ENCODE results near the gene NUAK2.
"Not testable (repeated sequence)": the region's sequence is repeated elsewhere in the genome, so short reads cannot be mapped to it uniquely, and the experiment has no call there.

Gene NUAK2

GRCh38 chr1:205294175-205294917 is 27.2 kb downstream of the NUAK2 start:
- DNase-seq: peak; percentile 98

DNA sequence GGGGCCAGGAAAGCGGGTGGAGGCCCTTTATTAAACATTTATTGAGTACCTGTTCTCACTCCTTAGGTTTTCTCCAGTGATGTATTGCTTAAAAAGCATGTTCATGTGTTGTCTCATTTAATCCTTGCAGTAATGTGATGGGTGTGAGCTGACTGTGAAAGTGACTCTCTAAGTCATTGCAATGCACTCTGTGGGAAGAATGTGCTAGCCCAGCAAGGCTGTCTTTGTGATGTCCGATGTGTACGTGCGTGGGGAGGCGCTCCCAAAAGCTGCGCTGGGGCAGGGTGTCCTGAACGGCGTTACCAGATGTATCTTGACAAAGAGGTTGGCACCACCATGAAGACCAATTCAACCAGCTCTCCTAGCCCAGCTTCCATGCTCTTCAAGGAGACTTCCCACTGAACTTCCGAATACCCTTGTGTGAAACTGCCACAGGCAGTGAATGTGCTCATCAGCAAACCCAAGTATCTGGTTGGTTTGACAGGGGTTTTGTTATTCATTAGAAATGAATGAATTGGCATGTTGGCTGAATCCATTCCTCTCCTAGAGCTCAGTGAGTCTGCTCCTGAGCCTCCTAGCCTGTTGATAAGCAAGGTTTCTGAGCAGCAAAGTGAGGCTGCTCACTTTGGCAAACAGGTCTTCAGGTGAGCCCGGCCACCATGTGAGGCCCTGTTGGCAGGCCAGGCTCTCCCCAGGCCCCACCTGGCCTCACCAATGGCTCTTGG is 28.0 kb downstream of the NUAK2 start:
- peak; percentile 37 for DNase-seq

DNA sequence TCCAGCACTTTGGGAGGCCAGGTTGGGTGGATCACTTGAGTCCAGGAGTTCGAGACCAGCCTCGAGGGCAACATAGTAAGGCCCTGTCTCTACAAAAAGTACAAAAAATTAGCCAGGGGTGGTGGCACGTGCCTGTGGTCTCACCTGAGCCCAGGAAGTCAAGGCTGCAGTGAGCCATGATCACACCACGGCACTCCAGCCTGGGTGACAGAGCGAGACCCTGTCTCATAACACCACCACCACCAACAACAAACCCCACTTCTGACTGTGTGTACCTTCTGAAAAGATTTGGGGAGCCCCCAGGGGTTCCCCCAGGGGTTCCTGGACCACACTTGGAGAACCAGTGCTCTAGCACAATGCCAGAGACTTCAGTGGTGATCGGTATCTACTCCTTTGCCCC is 29.9 kb downstream of the NUAK2 start:
- DNase-seq: no peak

GRCh38 chr1:205287767-205288559 is 33.6 kb downstream of the NUAK2 start:
- DNase-seq: peak; percentile 72

DNA sequence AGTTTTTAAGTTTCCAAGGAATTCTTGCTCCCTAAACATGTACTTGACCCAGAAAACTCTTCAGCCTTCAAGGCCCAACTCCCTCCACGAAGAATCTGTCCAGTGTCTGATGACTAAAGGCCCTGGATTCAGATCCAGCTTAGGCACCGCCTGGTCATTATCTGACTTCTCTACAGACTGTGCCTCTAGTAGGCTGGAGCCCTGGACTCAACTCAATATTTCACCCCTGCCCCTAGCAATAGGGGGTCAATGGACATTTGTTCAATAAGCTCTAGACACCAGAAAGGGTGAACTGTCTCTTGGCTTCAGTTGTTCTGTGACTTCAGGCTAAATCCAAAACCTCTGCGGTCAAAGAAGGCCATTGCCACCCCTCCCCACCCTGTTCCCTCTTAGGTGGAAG is 34.5 kb downstream of the NUAK2 start:
- no peak for DNase-seq

- DNase-seq: peak; percentile 43
Measured at GRCh38 chr1:205286335-205286950, 35.1 kb downstream of the NUAK2 start.

DNA sequence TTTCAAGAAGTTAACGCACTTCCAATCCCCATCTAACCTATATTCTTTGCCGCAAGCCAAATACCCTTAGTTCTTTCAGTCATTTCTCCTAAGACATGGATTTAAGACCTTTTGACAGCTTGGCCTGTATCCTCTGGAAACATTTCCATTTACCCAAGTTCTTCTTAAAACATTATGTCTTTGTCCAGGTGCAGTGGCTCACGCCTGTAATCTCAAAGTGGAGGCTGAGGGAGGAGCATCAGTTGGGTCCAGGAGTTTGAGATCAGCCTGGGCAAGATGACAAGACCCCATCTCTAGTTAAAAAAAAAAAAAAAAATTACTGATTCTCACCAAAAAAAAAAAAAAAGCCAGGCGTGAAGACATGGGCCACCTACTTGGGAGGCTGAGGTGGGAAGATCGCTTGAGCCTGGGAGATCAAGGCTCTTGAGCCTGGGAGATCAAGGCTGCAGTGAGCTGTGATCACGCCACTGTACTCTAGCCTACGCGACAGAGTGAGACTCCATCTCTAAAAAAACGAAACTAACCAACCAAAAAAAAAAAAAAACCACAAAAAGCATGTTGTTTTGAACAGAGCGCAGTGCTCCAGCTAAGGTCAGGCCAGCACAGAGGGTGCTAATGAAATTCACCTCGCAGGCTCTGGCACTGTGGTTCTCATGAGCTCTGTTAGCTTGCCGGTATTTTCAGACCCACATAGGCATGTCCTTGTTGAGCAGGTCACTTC is 36.0 kb downstream of the NUAK2 start:
- peak; percentile 36 for DNase-seq

DNA sequence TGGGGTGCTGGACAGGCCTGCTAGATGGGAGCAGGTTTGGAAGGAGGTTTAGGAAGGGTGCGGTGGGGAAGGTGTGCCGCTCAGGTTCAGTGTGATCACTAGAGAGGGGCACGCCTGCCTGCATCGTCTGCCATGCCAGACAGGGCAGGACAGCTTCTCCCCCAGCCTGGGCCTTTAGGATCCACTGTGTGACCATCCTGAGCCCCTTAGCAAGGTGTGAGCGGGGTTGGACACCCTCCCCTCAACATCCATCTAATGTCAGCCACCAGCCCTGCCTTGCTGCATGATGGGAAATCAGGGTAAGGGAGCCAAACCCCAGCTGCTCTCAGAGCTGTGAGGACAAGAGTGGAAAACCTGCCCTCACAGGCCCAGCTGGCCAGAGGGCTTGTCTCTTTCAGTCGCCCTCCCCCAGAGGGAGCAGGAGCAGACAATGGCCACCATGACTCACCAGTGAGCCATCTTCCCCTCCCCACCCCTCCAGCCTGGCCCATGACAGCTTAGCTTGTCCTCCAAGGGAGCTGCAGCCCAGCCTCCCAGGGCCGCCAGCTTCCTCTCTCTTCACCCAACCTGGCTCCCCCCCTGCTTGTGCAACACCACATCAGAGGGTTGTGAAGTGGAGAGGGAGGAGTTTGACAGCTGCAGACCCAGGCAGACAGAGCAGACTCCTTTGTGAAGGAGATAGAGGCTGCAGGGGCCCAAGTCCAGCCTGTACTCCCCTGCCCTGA is 37.0 kb downstream of the NUAK2 start:
- peak; percentile 99 for DNase-seq

DNA sequence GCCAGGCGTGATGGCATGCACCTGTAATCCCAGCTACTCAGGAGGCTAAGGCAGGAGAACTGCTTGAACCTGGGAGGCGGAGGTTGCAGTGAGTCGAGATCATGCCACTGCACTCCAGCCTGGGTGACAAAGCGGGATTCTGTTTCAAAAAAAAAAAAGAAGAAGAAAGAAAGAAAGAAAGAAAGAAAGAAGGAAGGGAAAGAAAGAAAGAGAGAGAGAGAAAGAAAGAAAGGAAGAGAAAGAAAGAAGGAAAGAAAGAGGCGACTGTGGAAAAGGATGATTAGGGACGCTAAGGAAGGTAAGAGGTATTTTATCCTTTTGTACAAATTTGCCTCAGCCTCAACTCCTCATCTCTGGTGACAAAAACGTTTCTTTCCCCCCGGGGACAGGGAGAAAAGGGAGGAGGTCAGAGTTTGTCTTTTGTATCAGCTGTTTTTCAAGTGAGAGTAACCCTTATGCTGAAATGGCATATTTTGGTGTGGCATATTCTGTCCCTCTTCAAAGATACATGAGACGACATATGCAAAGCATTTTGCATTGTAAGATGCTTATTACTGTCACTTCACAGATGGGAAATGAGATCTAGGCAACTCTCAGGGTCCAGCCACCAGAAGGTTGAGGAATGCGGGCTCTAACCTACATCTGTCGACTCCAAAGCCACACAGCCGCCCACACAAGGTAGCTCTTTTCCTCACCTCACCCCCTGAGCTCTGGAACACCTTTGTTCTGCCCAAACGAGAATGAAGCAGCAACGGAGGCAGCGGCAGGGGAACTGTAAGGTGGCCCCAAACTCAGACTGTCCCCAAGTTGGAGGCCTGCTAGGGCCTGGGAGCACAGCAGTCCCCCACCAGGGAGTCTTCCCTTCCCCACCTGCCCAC is 38.0 kb downstream of the NUAK2 start:
- DNase-seq: no peak

- not testable (repeated sequence) for DNase-seq
Measured at GRCh38 chr1:205280666-205281395, 40.7 kb downstream of the NUAK2 start.

- no peak for DNase-seq
Measured at GRCh38 chr1:205279986-205280385, 41.6 kb downstream of the NUAK2 start.

GRCh38 chr1:205276689-205277065 is 44.9 kb downstream of the NUAK2 start:
- DNase-seq: no peak

GRCh38 chr1:205275916-205276688 is 45.4 kb downstream of the NUAK2 start:
- no peak for DNase-seq

DNA sequence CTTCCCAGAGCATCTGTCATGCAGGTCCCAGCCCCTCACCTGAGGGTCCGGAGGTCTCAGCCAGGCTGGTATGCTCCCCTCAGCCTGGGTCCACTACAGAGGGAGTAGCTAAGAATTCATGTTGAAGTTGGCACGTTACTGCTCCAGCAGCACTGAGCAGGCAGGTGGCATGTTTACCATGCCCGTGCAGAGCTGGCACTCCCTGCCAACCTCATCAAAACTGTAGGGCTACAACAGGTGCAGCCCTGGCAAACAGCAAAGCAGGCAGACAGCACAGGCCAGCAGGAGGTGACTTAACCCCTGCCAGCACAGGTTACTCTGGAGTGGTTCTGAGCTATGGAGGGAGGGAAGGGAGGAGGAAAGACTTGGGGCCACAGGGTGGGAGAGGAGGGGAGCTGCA is 46.4 kb downstream of the NUAK2 start:
- DNase-seq: no peak

GRCh38 chr1:205274041-205274691 is 47.4 kb downstream of the NUAK2 start:
- DNase-seq: no peak

DNA sequence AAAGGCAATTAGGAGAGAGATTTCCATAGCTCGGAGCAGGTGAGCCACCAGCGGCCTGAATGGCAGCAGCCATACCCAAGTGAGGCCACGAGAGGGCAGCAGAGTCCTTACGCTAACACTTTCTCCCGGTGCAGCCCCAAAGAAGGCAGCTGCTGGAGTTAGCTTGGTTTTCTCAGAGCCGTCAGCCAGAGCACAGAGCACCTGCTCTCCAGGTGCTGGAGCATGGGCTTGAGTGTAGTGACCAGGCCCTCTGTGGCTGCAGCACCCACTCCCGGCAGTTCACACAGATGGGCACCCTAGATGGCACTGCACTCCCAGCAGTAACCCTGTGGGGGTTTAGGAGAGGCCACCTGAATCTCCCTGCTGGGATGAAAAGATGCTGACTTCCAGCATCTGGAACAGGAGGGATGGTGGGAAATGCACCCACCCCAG is 48.0 kb downstream of the NUAK2 start:
- peak; percentile 65 for DNase-seq

DNA sequence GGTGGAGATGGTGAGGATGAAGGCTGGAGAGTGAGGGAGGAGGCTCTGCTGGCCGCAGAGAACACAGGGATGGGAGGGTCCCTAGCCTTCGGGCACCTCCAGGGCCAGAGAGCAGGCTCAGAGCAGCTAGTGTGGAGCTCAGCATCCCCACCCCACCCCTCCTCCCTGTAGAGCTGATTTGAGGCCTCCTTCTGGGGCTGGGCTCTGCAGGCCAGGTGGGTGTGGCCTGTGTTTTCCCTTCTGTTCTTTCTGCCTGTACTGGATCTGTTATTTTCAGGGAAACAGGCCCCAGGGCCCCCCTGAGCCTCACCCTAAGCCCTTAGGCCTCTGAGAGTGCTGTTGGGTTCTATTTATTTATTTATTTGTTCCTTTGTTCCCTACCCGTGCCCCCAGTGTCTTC is 49.0 kb downstream of the NUAK2 start:
- DNase-seq: no peak

GRCh38 chr1:205271745-205272144 is 49.8 kb downstream of the NUAK2 start:
- DNase-seq: no peak

DNA sequence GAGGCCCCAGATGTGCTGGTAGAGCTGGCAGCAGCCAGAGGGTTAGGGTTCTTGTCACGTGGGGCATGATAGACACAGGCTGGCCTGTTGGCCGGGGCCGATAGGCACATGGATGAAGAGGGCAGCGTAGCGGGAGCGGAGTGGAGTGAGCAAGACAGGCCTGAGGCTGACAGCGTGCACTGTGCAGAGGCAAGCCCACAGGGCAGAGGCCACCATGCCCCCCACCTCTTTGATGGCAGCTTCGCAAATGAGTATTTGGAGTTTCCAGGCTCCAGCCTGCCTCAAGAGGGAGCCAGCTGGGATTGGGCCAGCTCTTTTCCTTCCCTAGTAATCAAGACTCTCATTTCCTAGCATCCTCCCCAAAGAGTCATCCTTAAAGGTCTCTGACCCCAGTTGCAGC is 50.3 kb downstream of the NUAK2 start:
- peak; percentile 49 for DNase-seq
